ENCODE results near the gene ZBTB47. TPM values are rescaled to one million over a fixed set of nuclear protein-coding genes. Genes with fewer than 3 reads are reported as not detected.

Gene ZBTB47
- total and polyA plus RNA-seq, 5 donors from 2014 or later, result 0.49 TPM; not detected in 4

DNA sequence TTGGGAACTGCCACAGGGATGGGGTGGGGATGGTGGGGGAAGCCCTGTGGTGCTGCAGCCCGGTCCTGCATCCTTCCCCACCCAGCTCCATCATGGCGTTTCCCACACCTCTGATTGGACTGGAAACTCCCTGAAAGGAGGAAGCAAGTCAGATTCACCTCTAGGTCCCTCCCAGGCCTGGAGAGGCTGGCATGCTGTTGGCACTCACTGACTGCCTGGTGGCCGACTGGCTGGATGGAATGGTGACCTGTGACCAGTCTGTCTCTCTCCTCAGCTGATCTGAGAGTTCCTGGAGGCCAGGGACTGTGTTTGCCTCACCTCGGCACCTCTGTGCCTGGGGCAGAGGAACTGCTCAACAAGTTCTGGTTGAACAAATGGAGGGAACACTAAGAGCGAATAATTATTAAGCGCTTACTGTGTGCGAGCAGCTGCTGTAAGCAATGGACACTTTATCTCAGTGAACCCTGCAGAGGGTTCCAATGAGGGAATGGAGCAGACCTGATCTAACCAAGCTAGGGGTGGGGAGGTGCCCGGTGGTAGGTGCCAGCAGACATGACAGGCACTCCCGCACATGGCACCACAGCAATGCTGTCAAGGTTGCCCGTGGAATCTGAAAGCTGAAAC is 52.6 kb downstream of the ZBTB47 start:
- no peak for ATAC-seq (ENCODE audit: low read depth in 2 of 2)
- Mint-ChIP-seq H3K27ac (no peak overlapping the region), H3K4me3 (no peak overlapping the region), H3K4me1 (peaks cover 0 to 7% (median 0%) of the 10 kb centered on the region in 4 donors), H3K9me3 (peaks cover 0 to under 1% (median 0%) of the 10 kb centered on the region in 7 donors), H3K36me3 (no peaks in the 10 kb centered on the region), H3K27me3 (peaks cover 4% of the 10 kb centered on the region)
- Histone ChIP-seq H3K27ac (ENCODE audit: insufficient read depth, low read length, poor library complexity, severe bottlenecking) (no peak overlapping the region), H3K36me3 (ENCODE audit: control insufficient read depth, insufficient read depth, low read length) (no peaks in the 10 kb centered on the region), H3K27me3 (ENCODE audit: control insufficient read depth, insufficient read depth, low read length) (no peaks in the 10 kb centered on the region), H3K9me3 (ENCODE audit: control insufficient read depth in 2 of 2, low read length in 2 of 2) (no peaks in the 10 kb centered on the region), H3K4me3 (ENCODE audit: low read depth, low read length) (no peak overlapping the region), H3K4me1 (ENCODE audit: control insufficient read depth, insufficient read depth, low read length, poor library complexity, severe bottlenecking) (no peaks in the 10 kb centered on the region)
- no peak for DNase-seq

DNA sequence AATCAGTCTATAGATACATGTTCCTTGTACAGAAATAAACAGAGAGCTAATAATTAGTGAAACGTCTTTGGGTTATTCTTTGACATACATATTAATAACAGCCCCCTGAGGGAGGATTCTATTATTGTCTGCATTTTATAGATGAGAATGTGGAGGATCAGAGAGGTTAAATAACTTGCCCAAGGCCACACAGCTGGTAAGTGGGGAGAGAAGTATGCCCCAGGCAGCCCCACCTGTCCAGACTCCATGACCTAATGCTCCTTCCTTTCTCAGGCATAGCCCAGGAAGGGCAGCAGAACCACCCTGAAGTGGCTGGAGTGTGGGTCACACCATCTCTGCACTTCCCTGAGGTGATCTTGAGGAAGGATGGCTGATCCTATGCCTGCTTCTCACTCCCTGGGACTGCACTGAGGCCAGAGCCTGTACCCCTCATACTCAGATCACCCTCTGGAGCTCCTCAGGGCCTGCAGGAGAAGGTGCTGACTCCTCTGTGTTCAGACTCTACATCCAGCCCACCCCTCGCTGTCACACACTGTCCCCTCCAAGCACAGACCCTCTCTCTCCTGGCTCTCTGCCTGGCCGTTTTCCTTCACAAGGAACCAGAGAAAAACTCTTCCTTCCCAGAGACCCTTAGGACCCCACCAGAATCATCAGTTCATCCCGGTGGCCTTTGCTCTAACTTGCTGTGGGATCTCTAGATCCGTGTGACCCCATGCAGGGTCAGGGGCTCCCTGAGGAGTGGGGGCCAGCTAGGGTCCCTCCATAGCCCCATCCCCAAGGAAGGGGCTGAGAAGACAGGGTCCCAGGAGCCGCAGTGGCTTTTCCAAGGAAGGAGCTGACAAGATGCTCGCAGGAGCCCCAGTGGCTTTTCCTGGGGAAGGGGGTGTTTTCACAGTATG is 53.5 kb downstream of the ZBTB47 start:
- Mint-ChIP-seq H3K27me3 (peaks cover 4% of the 10 kb centered on the region), H3K9me3 (no peaks in the 10 kb centered on the region), H3K27ac (no peak overlapping the region), H3K36me3 (no peaks in the 10 kb centered on the region), H3K4me3 (no peak overlapping the region), H3K4me1 (peaks cover 0 to 3% (median 0%) of the 10 kb centered on the region in 4 donors)
- H3K36me3 ChIP-seq (ENCODE audit: control insufficient read depth, insufficient read depth, low read length), result no peaks in the 10 kb centered on the region
- no peak for DNase-seq
- no peaks in the 10 kb centered on the region for H3K27me3 ChIP-seq (ENCODE audit: control insufficient read depth, insufficient read depth, low read length)
- no peak for ATAC-seq (ENCODE audit: low read depth in 2 of 2)
- H3K27ac ChIP-seq (ENCODE audit: insufficient read depth, low read length, poor library complexity, severe bottlenecking), result no peak overlapping the region
- no peak overlapping the region for H3K4me3 ChIP-seq (ENCODE audit: low read depth, low read length)
- H3K4me1 ChIP-seq (ENCODE audit: control insufficient read depth, insufficient read depth, low read length, poor library complexity, severe bottlenecking), result no peaks in the 10 kb centered on the region
- H3K9me3 ChIP-seq (ENCODE audit: control insufficient read depth in 2 of 2, low read length in 2 of 2), result no peaks in the 10 kb centered on the region

DNA sequence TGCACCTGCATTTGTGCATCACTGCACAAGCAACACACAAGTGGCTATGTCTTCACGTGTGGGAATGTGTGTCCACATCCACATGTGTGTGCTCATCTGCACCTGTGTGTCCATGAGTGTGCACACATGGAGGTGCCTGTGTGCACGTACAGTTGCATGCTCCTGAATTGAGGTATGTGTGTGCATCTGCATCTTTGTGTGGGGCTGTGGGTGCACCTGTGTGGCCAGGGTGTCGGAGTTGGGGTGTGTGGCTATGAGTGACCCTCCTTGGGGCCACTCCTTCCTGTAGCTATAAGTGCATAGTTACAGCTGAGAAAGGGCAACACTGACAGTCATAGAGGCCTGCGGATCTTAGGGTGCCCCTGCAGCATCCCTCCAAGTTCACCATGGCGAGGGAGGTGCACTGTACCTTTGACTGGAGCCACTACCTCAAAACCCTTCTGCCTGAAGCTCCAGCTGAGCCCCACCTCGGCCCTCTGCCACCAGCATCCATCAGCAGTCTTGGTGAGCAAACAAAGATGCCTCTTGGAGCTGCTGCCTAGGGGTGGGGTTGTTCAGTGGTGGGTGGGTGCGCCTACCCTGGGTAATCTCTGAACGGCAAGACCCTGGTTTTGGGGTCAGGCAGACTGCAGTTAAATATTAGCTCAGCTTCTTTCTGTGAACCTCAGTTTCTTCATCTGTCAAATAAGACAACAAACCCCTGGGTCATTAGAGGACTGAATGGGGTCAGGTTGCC is 54.3 kb downstream of the ZBTB47 start:
- Histone ChIP-seq H3K4me3 (ENCODE audit: low read depth, low read length) (no peak overlapping the region), H3K4me1 (ENCODE audit: control insufficient read depth, insufficient read depth, low read length, poor library complexity, severe bottlenecking) (no peaks in the 10 kb centered on the region), H3K27me3 (ENCODE audit: control insufficient read depth, insufficient read depth, low read length) (no peaks in the 10 kb centered on the region), H3K36me3 (ENCODE audit: control insufficient read depth, insufficient read depth, low read length) (no peaks in the 10 kb centered on the region), H3K27ac (ENCODE audit: insufficient read depth, low read length, poor library complexity, severe bottlenecking) (no peak overlapping the region), H3K9me3 (ENCODE audit: control insufficient read depth in 2 of 2, low read length in 2 of 2) (no peaks in the 10 kb centered on the region)
- Mint-ChIP-seq H3K4me1 (peaks cover 0 to 3% (median 0%) of the 10 kb centered on the region in 4 donors), H3K4me3 (no peak overlapping the region), H3K9me3 (no peaks in the 10 kb centered on the region), H3K27me3 (peaks cover 4% of the 10 kb centered on the region), H3K27ac (no peak overlapping the region), H3K36me3 (no peaks in the 10 kb centered on the region)
- DNase-seq, result no peak
- ATAC-seq (ENCODE audit: low read depth in 2 of 2), result no peak

DNA sequence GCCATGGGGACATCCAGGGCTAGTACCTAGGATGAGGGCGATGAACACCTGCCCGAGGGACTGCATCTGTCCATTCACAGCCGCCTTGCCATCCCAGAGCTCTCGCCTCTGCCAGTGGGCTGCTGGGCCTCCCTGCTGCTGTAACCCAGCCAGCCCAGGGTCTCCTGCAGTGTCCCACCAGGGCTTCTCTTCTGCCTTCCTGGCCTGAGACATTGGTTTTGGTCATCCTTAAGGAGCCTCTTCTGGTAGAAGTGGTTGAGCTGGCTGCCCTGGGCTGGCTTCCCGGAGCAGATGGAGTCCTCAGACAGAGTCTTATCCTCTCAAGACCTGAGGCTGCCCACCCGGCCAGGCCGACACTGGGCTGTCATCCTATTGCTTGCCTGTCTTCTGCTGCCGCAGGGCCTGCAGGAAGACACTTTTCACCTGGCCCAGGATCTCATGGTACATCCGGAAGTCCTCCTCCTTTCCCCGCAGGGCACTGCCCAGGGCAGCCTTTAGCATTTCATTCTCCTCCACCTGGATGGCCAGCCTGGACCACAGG is 55.2 kb downstream of the ZBTB47 start:
- Histone ChIP-seq H3K27ac (ENCODE audit: insufficient read depth, low read length, poor library complexity, severe bottlenecking) (no peak overlapping the region), H3K27me3 (ENCODE audit: control insufficient read depth, insufficient read depth, low read length) (no peaks in the 10 kb centered on the region), H3K9me3 (ENCODE audit: control insufficient read depth in 2 of 2, low read length in 2 of 2) (no peaks in the 10 kb centered on the region), H3K4me3 (ENCODE audit: low read depth, low read length) (no peak overlapping the region), H3K36me3 (ENCODE audit: control insufficient read depth, insufficient read depth, low read length) (no peaks in the 10 kb centered on the region), H3K4me1 (ENCODE audit: control insufficient read depth, insufficient read depth, low read length, poor library complexity, severe bottlenecking) (no peaks in the 10 kb centered on the region)
- no peak overlapping the region for H3K27ac Mint-ChIP-seq
- peaks cover 0 to 3% (median 0%) of the 10 kb centered on the region in 4 donors for H3K4me1 Mint-ChIP-seq
- ATAC-seq (ENCODE audit: low read depth in 2 of 2) (no peak), DNase-seq (no peak)
- H3K36me3 Mint-ChIP-seq, result no peaks in the 10 kb centered on the region
- no peaks in the 10 kb centered on the region for H3K9me3 Mint-ChIP-seq
- no peaks in the 10 kb centered on the region for H3K27me3 Mint-ChIP-seq
- H3K4me3 Mint-ChIP-seq, result no peak overlapping the region

DNA sequence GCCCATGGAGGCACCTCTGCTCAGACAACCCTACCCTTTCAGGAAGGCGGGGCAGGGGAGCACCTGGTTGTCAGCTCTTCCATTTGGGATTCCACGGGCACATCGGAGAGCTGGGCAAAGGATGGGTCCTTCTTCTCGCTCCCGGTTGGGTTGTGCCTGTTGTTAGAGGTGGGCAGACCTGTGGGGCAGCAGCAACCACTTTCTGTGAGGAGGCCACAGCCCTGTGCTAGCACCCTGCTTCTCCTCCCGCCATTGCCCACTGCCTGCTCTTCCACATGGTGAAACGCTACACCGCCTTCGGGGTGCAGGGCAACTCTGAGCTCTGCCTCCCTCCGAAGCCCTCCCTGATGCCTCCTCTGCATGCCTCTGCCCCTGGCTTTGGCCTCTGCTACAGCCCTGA is 56.1 kb downstream of the ZBTB47 start:
- Histone ChIP-seq H3K4me1 (ENCODE audit: control insufficient read depth, insufficient read depth, low read length, poor library complexity, severe bottlenecking) (no peaks in the 10 kb centered on the region), H3K36me3 (ENCODE audit: control insufficient read depth, insufficient read depth, low read length) (no peaks in the 10 kb centered on the region), H3K27ac (ENCODE audit: insufficient read depth, low read length, poor library complexity, severe bottlenecking) (no peak overlapping the region), H3K27me3 (ENCODE audit: control insufficient read depth, insufficient read depth, low read length) (no peaks in the 10 kb centered on the region), H3K9me3 (ENCODE audit: control insufficient read depth in 2 of 2, low read length in 2 of 2) (no peaks in the 10 kb centered on the region), H3K4me3 (ENCODE audit: low read depth, low read length) (no peak overlapping the region)
- Mint-ChIP-seq H3K27me3 (no peaks in the 10 kb centered on the region), H3K36me3 (no peaks in the 10 kb centered on the region), H3K4me3 (no peak overlapping the region), H3K9me3 (no peaks in the 10 kb centered on the region), H3K27ac (no peak overlapping the region), H3K4me1 (peaks cover 0 to 3% (median 0%) of the 10 kb centered on the region in 4 donors)
- DNase-seq (no peak), ATAC-seq (ENCODE audit: low read depth in 2 of 2) (no peak)

DNA sequence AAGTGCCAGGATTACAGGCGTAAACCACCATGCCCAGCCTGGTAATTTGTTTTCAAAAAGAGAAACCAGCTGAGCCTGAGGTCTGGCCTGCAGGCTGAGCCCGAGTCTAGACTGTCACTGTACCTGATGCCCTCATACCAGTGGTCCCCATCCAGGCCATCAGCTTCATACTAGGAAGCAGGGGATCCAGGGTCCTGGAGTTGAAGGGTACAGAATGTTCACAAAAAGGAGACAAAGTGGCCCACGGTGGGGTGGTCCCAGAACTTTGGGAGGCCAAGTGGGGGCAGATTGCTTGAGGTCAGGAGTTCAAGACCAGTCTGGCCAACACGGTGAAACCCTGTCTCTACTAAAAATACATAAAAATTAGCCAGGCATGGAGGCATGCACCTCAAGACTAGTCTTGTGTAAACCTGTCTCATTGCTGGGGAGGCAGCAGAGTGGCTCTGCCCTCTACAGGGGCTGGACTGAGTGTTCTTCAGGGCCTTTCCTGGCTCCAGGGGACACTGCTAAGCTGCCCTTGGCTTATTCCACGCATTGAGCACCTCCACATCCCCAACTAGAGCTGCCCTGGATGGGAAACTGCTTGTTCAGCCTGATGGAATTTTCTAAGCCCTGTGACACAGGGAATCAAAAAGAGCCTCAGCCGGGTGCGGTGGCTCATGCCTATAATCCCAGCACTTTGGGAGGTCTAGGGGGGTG is 57.0 kb downstream of the ZBTB47 start:
- H3K4me1 Mint-ChIP-seq, result no peaks in the 10 kb centered on the region
- no peaks in the 10 kb centered on the region for H3K27me3 ChIP-seq (ENCODE audit: control insufficient read depth, insufficient read depth, low read length)
- no peaks in the 10 kb centered on the region for H3K36me3 Mint-ChIP-seq
- no peaks in the 10 kb centered on the region for H3K9me3 Mint-ChIP-seq
- H3K36me3 ChIP-seq (ENCODE audit: control insufficient read depth, insufficient read depth, low read length), result no peaks in the 10 kb centered on the region
- no peaks in the 10 kb centered on the region for H3K9me3 ChIP-seq (ENCODE audit: control insufficient read depth in 2 of 2, low read length in 2 of 2)
- H3K4me3 Mint-ChIP-seq, result no peak overlapping the region
- no peak overlapping the region for H3K27ac ChIP-seq (ENCODE audit: insufficient read depth, low read length, poor library complexity, severe bottlenecking)
- no peak for ATAC-seq (ENCODE audit: low read depth in 2 of 2)
- H3K4me3 ChIP-seq (ENCODE audit: low read depth, low read length), result no peak overlapping the region
- H3K27ac Mint-ChIP-seq, result no peak overlapping the region
- no peaks in the 10 kb centered on the region for H3K27me3 Mint-ChIP-seq
- no peak for DNase-seq
- no peaks in the 10 kb centered on the region for H3K4me1 ChIP-seq (ENCODE audit: control insufficient read depth, insufficient read depth, low read length, poor library complexity, severe bottlenecking)
